Mesenteric fat pad (tissue), 1 donor: ENCODE measurements around the gene GOLGA3. TPM values are rescaled to one million over a fixed set of nuclear protein-coding genes. Genes with fewer than 3 reads are reported as not detected.
"Not testable (repeated sequence)": the region's sequence is repeated elsewhere in the genome, so short reads cannot be mapped to it uniquely, and the experiment has no call there.

Experiments
- DNase-seq: peaks from one replicate; pipeline ENCODE4 v3.0.0-alpha.2; 2020; ENCODE audit warnings: low spot score
- long read RNA-seq: library from polyadenylated mRNA; unstranded; transcript quantifications from one replicate; pipeline ENCODE4 v2.0.0, GENCODE V29; 2020
- total RNA-seq: library from RNA; stranded (reverse); fragmentation: NEBNext Ultra II Directional; extraction: Animal tissue kit (Norgen Biotek cat#: 25700); gene quantifications from one replicate; pipeline ENCODE4 v1.2.1, GENCODE V29; 2021
- donor health status: DM: yes; HTN: yes; CAD: no.

The GOLGA3 gene, protein sequence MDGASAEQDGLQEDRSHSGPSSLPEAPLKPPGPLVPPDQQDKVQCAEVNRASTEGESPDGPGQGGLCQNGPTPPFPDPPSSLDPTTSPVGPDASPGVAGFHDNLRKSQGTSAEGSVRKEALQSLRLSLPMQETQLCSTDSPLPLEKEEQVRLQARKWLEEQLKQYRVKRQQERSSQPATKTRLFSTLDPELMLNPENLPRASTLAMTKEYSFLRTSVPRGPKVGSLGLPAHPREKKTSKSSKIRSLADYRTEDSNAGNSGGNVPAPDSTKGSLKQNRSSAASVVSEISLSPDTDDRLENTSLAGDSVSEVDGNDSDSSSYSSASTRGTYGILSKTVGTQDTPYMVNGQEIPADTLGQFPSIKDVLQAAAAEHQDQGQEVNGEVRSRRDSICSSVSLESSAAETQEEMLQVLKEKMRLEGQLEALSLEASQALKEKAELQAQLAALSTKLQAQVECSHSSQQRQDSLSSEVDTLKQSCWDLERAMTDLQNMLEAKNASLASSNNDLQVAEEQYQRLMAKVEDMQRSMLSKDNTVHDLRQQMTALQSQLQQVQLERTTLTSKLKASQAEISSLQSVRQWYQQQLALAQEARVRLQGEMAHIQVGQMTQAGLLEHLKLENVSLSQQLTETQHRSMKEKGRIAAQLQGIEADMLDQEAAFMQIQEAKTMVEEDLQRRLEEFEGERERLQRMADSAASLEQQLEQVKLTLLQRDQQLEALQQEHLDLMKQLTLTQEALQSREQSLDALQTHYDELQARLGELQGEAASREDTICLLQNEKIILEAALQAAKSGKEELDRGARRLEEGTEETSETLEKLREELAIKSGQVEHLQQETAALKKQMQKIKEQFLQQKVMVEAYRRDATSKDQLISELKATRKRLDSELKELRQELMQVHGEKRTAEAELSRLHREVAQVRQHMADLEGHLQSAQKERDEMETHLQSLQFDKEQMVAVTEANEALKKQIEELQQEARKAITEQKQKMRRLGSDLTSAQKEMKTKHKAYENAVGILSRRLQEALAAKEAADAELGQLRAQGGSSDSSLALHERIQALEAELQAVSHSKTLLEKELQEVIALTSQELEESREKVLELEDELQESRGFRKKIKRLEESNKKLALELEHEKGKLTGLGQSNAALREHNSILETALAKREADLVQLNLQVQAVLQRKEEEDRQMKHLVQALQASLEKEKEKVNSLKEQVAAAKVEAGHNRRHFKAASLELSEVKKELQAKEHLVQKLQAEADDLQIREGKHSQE (N-terminal part only)
- 78.7 TPM for total RNA-seq
- long read RNA-seq, partial matches to known transcripts = 13 of 54 reads
- long read RNA-seq, other reads (novel, unspliced or antisense) = 41 of 54 reads

DNA sequence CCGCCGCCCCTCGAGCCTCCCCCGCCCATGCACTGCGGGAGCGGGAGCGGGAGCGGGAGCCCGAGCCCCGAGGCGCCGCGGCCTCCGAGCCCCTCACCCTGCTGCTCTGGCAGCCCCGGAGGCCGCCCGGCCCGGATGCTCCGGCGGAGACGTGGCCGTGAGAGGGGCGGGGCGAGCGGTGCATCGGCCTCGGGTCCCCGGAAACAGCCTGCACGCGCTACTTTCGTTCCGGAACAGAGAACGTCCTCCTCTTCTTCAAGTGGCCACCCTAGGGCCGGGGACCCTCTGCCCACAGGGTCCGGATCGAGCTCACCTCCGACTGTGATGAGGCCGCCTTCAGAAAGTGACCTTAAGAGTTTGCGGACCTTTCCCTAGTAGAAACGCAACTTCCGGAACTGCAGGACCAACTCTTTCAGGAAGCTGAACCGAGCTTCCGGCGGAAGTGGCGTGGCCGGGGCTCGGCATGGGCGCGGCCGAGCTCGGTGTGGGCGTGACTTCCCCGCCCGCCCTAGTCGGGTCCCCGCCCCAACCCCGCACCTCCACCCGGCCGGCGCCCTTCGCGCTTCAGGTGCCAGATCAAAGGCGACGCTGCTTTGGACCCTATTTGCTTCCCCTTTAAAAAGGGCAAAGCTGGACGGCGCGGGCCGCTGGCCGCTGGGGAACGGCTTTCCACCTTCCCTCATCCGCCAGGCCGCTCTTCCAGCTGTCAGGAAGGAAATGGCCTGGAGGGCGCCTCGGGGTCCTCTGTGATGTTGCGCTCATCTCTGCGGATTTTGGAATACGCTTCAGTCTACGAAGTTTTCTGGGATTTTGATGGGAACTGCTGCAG, at the start of gene GOLGA3:
GOLGA3 (minus strand) TSS at position 164 of the 829 bp plus-strand sequence. CDS start 6,741 bp downstream, outside the sequence.
- DNase-seq = peak; percentile 98

DNA sequence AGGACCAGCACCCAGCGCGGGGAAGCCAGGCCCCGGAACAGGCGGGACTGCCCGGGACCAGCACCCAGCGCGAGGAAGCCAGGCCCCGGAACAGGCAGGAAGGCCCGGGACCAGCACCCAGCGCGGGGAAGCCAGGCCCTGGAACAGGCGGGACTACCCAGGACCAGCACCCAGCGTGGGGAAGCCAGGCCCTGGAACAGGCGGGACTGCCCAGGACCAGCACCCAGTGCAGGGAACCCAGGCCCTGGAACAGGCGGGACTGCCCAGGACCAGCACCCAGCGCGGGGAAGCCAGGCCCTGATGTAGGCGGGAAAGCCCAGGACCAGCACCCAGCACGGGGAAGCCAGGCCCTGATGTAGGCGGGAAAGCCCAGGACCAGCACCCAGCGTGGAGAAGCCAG, 46.0 kb upstream of the GOLGA3 start:
- not testable (repeated sequence) for DNase-seq

DNA sequence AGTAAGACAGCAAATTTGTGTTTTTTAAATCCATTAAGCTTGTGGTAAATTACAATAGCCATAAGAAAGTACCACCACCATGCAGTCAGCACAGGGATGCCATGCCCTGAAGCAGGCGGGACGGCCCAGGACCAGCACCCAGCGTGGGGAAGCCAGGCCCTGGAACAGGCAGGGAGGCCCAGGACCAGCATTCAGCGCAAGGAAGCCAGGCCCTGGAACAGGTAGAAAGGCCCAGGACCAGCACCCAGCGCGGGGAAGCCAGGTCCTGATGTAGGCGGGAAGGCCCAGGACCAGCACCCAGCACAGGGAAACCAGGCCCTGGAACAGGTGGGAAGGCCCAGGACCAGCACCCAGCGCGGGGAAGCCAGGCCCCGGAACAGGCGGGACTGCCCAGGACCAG, 45.5 kb upstream of the GOLGA3 start:
- DNase-seq = no peak

DNA sequence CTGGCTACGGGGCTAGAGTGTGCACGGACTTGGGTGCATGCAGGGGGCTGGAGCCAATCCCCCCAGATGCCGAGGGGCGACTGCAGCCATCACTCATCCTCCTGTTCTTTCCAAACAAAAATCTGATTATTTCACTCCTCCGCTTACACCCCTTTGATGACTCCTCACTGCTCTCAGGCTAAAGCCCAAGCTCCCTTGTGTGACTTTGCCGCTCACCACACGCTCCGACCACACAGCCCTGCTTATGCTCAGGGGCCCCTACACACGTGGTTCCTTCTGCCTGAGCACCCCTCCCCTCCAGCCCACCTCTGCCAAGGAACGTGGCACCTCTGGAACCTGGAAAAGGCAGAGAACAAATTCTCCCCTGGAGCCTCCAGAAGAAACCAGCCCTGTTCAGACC, 45.1 kb upstream of the GOLGA3 start:
- DNase-seq = no peak

DNA sequence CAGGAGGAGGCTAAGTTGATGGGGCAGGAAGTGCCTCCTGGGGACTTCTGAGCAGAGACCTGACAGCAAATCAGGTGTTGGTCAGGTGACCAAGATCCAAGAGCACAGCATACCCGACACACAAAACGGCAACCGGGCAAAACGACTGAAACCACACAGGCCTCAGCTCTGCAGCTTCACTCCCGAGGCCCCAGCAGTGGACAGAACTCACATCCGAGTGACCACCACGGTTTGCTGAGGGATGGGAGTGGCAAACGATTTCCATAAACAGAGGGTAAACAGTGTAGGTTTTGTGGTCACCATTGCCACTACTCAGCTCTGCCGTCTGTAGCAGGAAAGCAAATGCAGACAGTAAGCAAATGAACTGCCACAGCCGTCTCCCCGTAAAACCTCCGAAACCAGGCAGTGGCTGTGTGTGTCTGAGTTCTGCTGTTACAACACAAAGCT, 44.3 kb upstream of the GOLGA3 start:
- no peak for DNase-seq

DNA sequence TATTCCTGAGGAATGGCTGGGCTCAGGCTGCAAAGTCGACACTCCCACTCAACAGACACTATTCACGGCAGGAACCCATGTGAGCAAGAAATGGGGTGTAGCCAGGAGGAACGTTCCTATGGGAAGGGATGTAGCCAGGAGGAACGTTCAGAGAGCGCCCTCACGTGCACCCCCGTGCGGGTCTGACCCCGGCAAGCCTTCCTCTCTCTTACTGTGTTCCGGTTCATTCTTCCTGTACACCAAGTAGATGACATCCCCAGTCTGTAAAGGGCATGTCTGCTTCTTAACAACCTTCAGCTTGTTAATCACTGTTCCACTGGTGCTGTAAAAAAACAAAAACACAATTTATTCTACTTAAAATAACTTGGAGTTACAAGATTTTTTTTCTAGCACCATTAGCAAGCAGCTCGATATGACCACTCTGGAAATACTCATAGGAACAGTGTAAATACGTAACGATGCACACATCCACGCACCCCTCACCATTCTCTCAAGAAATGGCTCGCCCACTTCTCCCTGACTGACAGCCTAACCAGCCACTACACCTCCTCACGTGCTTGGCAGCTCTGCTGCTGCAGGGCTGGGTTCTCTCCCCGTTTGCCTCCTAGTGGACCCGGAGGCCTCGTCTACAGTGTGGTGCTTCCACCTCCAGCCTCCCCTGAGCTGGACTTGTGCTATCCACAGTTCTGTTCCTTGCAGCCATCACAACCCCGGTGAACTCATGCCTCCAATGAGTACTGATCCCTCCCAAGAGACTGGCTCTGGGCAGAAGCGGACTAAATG, 43.6 kb upstream of the GOLGA3 start:
- DNase-seq = no peak

DNA sequence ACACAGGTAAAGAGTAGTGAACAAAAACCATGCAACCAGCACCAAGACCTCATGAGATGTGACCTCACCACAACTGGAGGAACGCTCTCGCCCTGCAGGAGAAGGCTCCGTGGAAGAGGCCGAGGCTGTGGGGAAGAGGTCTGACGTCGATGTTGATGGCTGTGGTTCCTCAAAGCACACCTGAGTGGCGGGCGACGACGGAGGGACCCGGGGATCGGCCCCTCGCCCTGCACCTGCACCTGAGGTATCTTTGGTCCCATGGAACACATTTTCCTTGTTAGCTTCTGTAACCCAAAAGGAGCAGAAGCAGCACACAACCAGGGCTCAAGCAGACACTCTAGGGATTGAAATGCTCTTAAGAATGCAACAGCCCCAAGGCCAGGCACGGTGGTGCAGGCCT, 40.9 kb upstream of the GOLGA3 start:
- no peak for DNase-seq

DNA sequence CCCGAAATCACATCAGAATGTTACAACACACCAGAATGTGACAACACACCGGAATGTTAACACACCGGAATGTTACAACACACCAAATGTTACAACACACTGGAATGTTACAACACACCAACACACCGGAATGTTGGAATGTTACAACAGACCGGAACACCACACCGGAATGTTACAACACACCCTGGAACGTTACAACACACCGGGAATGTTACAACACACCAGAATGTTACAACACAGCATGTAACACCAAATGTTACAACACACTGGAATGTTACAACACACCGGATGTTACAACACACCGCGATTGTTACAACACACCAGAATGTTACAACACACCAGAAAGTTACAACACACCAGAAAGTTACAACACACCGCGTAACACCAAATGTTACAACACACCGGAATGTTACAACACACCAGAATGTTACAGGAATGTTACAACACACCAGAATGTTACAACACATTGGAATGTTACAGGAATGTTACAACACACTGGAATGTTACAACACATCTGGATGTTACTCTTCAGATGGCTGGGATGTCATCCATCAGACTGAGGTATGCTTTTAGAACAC, 37.7 kb upstream of the GOLGA3 start:
- no peak for DNase-seq

DNA sequence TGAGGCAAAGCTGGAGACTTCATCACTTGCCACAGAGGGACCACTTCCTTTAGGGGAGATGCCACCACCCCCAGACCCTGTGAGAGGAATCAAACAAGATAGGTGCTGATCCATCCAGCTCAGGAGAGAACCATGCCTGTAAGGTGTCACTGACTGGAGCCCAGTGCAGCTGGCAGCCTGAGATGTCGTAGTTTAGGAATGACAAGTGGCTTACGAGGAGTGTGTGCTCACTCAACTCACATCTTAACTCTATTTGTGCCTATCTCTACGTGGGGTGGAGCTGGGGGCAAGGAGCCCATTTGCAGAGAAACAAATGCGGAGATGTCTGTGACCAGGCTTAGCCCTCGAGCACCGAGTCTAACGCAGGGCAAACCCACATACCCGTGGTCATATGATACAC, 32.9 kb upstream of the GOLGA3 start:
- DNase-seq = no peak

DNA sequence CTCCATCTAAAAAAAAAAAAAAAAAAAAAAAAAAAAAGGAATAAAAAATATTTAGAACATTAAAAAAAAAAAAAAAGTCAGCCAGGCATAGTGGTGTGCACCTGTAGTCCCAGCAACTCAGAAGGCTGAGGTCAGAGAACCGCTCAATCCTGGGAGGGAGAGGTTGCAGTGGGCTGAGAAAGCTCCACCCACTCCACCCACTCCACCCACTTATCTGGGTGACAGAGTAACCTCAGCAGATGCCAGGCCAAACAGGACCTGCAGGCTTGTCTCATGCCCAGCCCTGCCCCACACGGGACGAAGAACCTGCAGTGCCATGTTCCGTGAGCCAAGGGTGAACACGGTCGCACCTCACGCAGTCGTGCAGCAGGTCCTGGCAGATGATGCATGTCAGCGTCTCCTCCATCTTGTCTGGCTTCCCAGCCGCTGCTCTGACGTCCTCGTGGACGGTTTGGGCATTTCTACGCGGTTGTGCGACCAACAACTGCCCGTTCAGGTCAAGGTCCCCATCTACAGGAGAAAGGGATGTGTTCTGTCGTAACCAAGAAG, 30.1 kb upstream of the GOLGA3 start:
- no peak for DNase-seq

DNA sequence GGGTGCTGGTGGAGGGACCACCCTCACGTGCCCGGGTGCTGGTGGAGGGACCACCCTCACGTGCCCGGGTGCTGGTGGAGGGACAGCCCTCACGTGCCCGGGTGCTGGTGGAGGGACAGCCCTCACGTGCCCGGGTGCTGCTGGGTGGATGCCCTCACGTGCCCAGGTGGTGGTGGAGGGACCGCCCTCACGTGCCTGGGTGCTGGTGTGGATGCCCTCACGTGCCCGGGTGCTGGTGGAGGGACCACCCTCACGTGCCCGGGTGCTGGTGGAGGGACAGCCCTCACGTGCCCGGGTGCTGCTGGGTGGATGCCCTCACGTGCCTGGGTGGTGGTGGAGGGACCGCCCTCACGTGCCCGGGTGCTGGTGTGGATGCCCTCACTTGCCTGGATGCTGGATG, 28.4 kb upstream of the GOLGA3 start:
- not testable (repeated sequence) for DNase-seq

DNA sequence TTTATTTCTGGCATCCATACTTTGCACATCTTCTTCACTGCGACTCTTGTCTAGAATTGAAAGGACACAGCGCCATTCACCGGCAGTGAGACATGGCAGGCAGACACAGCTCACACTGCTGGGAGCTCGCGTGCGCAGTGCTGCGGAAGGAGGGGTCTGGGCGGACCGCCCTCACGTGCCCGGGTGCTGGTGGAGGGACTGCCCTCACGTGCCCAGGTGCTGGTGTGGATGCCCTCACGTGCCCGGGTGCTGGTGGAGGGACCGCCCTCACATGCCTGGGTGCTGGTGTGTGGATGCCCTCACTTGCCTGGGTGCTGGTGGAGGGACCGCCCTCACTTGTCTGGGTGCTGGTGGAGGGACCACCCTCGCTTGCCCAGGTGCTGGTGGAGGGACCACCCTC, 27.9 kb upstream of the GOLGA3 start:
- no peak for DNase-seq

DNA sequence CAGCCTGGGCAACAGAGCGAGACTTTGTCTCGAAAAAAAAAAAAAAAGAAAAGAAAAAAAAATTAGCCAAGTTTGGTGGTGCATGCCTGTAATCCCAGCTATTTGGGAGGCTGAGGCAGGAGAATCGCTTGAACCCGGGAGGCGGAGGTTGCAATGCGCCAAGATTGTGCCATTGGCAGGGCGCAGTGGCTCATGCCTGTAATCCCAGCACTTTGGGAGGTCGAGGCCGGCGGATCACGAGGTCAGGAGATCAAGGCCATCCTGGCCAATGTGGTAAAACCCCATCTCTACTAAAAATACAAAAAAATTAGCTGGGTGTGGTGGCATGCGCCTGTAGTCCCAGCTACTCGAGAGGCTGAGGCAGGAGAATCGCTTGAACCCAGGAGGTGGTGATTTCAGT, 26.5 kb upstream of the GOLGA3 start:
- not testable (repeated sequence) for DNase-seq

DNA sequence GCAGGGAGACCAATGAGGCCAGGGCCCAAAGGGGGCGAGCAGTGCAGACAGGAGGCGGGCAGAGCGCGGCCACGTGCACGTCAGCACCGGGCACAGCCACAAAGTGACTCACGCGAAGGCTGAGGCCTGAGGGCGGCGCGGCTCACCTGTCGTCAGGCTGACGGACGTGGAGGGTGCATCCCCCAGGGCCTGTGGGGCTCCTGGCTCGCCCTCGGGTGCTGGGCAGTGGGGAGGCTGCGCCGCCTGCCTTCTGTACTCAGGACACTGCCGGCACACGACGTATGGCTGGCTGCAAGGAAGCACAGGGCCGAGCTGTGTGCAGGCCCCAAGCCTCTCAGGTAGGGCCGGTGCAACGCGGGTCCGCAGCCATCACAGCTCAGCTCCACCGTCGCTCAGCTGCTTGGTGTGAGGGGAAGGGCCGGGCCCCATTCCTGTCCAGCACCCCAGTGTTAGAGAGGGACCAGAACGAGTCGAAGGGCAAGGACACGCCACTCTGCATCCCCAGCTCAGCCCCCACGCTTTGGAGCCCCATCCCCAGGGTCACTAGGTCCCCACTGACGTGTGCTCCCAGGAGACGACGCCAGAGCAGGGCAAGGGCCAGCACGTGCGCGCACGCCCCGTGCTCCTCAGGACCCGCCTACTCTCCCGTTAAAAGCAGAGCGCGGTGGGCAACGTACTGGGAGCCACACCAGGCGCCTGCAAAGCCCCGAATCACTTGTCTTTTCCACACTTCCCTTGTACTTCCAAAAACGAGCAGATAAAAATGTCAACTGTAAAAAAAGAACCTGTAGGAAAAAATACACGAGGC, 24.8 kb upstream of the GOLGA3 start:
- no peak for DNase-seq

DNA sequence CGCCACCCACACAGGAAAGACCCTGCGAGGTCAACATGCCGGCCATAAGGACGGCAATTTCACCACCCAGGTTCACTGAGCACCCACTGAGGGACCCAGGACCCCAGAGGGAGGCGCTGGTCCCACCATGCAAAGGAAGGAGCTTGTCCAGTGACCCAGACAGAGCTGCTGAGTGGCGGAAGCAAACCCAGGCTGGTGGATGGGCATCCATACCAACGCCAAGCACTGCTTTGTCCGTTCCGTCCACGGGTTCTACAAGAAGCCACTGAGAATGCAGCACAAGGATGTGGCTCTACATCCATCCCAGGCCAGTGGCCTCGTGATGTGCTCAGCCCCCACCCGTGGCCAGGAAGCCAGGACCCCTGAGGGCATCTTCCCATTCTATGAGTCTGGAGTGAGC, 23.8 kb upstream of the GOLGA3 start:
- DNase-seq = no peak

DNA sequence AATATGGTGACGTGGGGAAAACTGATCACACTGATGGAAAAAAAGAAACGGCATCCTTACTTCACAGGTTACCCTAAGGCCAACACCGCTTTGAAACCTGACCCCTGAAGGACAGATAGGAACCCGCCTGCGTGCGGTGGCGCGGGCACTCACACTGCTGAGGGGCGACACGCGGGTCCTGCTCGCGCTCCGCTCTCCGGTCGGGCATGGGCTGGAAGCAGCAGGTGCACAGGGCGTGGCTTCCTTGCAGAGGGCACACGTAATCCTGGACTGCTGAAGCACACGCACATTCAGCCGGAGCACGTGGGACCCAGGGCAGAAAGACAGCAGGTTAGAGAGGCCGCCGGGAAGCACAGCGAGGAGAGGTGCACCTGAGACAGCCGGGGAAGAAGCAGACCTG, 22.8 kb upstream of the GOLGA3 start:
- no peak for DNase-seq

DNA sequence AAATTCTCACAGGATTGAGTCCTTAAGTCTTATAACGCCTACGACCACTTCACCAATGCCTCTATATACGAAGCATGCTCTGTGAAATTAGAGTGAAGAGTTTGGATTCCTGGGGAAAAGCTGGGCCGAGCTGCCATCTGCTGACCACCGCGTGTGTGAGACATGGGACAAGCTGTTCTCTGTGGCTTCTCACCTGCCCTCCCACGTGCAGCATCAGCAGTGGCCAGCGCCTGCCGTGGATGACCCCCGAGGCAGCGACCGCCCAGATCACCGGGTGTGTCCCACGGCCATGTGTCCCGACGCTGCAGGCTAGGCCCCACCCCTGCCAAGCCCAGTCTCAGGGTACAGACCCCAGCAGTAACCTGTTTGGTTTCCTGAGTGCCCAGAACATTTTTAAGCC, 21.6 kb upstream of the GOLGA3 start:
- DNase-seq = no peak

DNA sequence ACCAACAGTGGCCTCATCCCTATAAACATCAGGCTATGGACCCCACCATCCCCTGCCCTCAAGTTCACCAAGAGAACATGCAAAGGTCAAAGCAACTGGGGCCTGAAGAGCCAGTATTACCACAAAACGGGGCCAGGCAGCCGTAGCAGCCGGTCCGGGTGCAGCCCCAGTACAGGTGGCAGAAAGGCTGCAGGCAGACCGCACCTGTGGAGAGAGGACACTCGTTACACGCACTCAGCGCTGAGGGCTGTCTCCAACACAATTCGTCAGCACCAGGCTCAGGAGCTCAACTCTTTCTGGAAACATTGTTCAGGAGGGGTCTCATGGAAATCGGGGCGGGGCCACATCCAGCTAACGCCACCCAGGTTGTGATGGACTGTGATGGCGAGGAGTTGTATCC, 19.9 kb upstream of the GOLGA3 start:
- no peak for DNase-seq
